Caco-2 (cell line): ENCODE data around the gene SUPT3H. TPM values are rescaled to one million over a fixed set of nuclear protein-coding genes. Genes with fewer than 3 reads are reported as not detected.

Experiments used
- BruUV-seq: library from RNA; stranded (reverse); fragments of 400-500 nt; replicated peaks from 2 replicates; lab custom pipeline; 2021; lab: Mats Ljungman, UMichigan
- CTCF ChIA-PET: fragments of 300-600 bp; sonication (Branson Sonifier 250); formaldehyde crosslinking; loops from one replicate; lab custom pipeline; 2022; ENCODE audit warnings: antibody characterized with exemption; lab: Charles Lee
- POLR2A ChIA-PET: fragments of 300-600 bp; sonication (Branson Sonifier 250); formaldehyde crosslinking; loops from one replicate; lab custom pipeline; 2022; ENCODE audit warnings: antibody characterized with exemption; lab: Charles Lee
- DNase-seq, 2 experiments: peaks; one replicate each; pipeline versions ENCODE4 v3.0.0 to v3.0.0-alpha.2; 2020 to 2022
- H3K27me3 ChIP-seq: replicated peaks from 2 replicates; pipeline ENCODE4 v1.6.0; 2011; ENCODE audit warnings: low read length; ENCODE audit not compliant: control insufficient read depth, insufficient read depth
- H3K36me3 ChIP-seq: 2 replicates; pipeline ENCODE4 v1.5.1; 2011; ENCODE audit warnings: low read length; ENCODE audit not compliant: control insufficient read depth, insufficient read depth
- H3K4me1 ChIP-seq: fragments of 250-450 bp; sonication (Bioruptor Pico); 2 replicates; pipeline ENCODE4 v1.5.1; 2020; ENCODE audit warnings: mild to moderate bottlenecking
- H3K4me3 ChIP-seq: 2 replicates; pipeline ENCODE4 v1.5.1; 2011; ENCODE audit warnings: low read depth, mild to moderate bottlenecking, control low read depth, low read length
- H3K9me3 ChIP-seq: fragments of 250-450 bp; sonication (Bioruptor Pico); 2 replicates; pipeline ENCODE4 v1.5.1; 2020; ENCODE audit warnings: mild to moderate bottlenecking, moderate library complexity
- H3K27ac Mint-ChIP-seq: one replicate; pipeline ENCODE4 v1.8.0; 2022; ENCODE audit warnings: mixed read lengths; ENCODE audit not compliant: unreplicated experiment
- H3K27me3 Mint-ChIP-seq: one replicate; pipeline ENCODE4 v1.8.0; 2022; ENCODE audit warnings: mixed read lengths; ENCODE audit not compliant: insufficient read depth, unreplicated experiment
- H3K36me3 Mint-ChIP-seq: one replicate; pipeline ENCODE4 v1.8.0; 2022; ENCODE audit warnings: mild to moderate bottlenecking, mixed read lengths; ENCODE audit not compliant: insufficient read depth, unreplicated experiment
- H3K4me1 Mint-ChIP-seq: one replicate; pipeline ENCODE4 v1.8.0; 2022; ENCODE audit warnings: low read depth, mixed read lengths; ENCODE audit not compliant: unreplicated experiment
- H3K4me3 Mint-ChIP-seq: one replicate; pipeline ENCODE4 v1.8.0; 2022; ENCODE audit warnings: mild to moderate bottlenecking, moderate library complexity, mixed read lengths; ENCODE audit not compliant: unreplicated experiment
- H3K9me3 Mint-ChIP-seq: one replicate; pipeline ENCODE4 v1.8.0; 2022; ENCODE audit warnings: mixed read lengths; ENCODE audit not compliant: unreplicated experiment
- CTCF ChIP-seq, 2 experiments: fragments of 200-600 bp in 1 of 2; IDR thresholded peaks; 1 replicate in 1 of 2; 2 replicates in 1 of 2; pipeline versions ENCODE4 v1.5.1 to v1.8.0; 2011 to 2022; ENCODE audit warnings: antibody characterized with exemption in 1 of 2, control low read depth in 1 of 2, inconsistent platforms in 1 of 2, low read depth in 1 of 2, low read length in 1 of 2, mild to moderate bottlenecking in 1 of 2, moderate library complexity in 1 of 2; ENCODE audit not compliant: insufficient read depth in 1 of 2, severe bottlenecking in 1 of 2, unreplicated experiment in 1 of 2
- intact Hi-C: fragments of 100-400 bp; cut with micrococcal nuclease; formaldehyde crosslinking; loops from one replicate; pipeline ENCODE4 v1.10.0; 2022; ENCODE audit not compliant: unreplicated experiment
- total RNA-seq: library from RNA; stranded (reverse); gene quantifications from 2 replicates; pipeline ENCODE4 v1.2.3, GENCODE V29; 2022

The SUPT3H gene
- total RNA-seq, 1 experiment from 2014 or later = 13.2 TPM

- BruUV-seq = no TSS peak
- no peak overlapping the region for H3K27ac Mint-ChIP-seq
- no peaks in the 10 kb centered on the region for H3K9me3 Mint-ChIP-seq
- no peaks in the 10 kb centered on the region for H3K36me3 ChIP-seq
- H3K36me3 Mint-ChIP-seq = no peaks in the 10 kb centered on the region
- ChIA-PET CTCF (interaction anchor here (1.1 kb wide), 1 partner anchor 923 kb away, joined by 4 read pairs; no protein-coding TSS in a partner anchor), POLR2A (no interaction called here)
- no peaks in the 10 kb centered on the region for H3K9me3 ChIP-seq
- H3K4me1 ChIP-seq = no peaks in the 10 kb centered on the region
- H3K27me3 ChIP-seq = no peaks in the 10 kb centered on the region
- TF ChIP-seq CTCF (IDR thresholded peaks at IDR 0.05; ENCODE audit: insufficient read depth in 1 of 2, low read depth in 1 of 2, low read length in 1 of 2, severe bottlenecking in 1 of 2, unreplicated experiment in 1 of 2) = no peak
- no peak for DNase-seq
- peaks cover 12% of the 10 kb centered on the region for H3K27me3 Mint-ChIP-seq
- no peaks in the 10 kb centered on the region for H3K4me1 Mint-ChIP-seq
- intact Hi-C loops = no loop called here
- no peak overlapping the region for H3K4me3 ChIP-seq
- H3K4me3 Mint-ChIP-seq = no peak overlapping the region
Observed at GRCh38 chr6:45398075-45398813, 20.5 kb upstream of the SUPT3H start.

GRCh38 chr6:45394586-45395095 is 16.9 kb upstream of the SUPT3H start:
- ChIA-PET CTCF (no interaction called here), POLR2A (no interaction called here)
- H3K4me3 ChIP-seq = no peak overlapping the region
- no peak for TF ChIP-seq CTCF (IDR thresholded peaks at IDR 0.05; ENCODE audit: insufficient read depth in 1 of 2, low read depth in 1 of 2, low read length in 1 of 2, severe bottlenecking in 1 of 2, unreplicated experiment in 1 of 2)
- no peaks in the 10 kb centered on the region for H3K4me1 ChIP-seq
- H3K4me3 Mint-ChIP-seq = no peak overlapping the region
- BruUV-seq = no TSS peak
- H3K36me3 Mint-ChIP-seq = no peaks in the 10 kb centered on the region
- H3K9me3 Mint-ChIP-seq = no peaks in the 10 kb centered on the region
- no peaks in the 10 kb centered on the region for H3K27me3 ChIP-seq
- intact Hi-C loops = no loop called here
- peaks cover 2% of the 10 kb centered on the region for H3K27me3 Mint-ChIP-seq
- H3K27ac Mint-ChIP-seq = no peak overlapping the region
- H3K9me3 ChIP-seq = no peaks in the 10 kb centered on the region
- H3K4me1 Mint-ChIP-seq = no peaks in the 10 kb centered on the region
- no peaks in the 10 kb centered on the region for H3K36me3 ChIP-seq
- no peak for DNase-seq

DNA sequence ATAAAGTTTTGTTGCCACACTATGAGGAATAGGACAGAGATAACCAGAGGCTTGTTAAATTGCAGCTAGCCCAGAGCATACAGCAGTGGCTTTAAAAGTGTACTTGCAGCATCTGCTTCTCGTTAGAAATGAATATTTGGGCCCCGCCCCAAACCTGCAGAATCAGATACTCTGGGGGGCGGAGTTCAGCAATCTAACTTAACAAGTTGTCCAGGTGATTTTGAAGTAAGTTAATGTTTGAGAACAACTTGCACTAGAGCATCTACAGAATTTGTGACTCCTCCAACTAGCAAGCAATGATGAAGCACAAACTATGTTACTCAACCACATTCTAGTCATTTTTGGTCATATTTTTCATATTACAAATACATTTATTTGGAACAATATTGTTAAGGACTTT is 10.6 kb upstream of the SUPT3H start:
- Mint-ChIP-seq H3K4me3 (no peak overlapping the region), H3K27me3 (peaks cover 7% of the 10 kb centered on the region), H3K4me1 (no peaks in the 10 kb centered on the region), H3K36me3 (no peaks in the 10 kb centered on the region), H3K9me3 (no peaks in the 10 kb centered on the region), H3K27ac (no peak overlapping the region)
- ChIA-PET CTCF (no interaction called here), POLR2A (no interaction called here)
- Histone ChIP-seq H3K4me3 (no peak overlapping the region), H3K4me1 (no peaks in the 10 kb centered on the region), H3K9me3 (no peaks in the 10 kb centered on the region), H3K36me3 (no peaks in the 10 kb centered on the region), H3K27me3 (no peaks in the 10 kb centered on the region)
- TF ChIP-seq CTCF (IDR thresholded peaks at IDR 0.05; ENCODE audit: insufficient read depth in 1 of 2, low read depth in 1 of 2, low read length in 1 of 2, severe bottlenecking in 1 of 2, unreplicated experiment in 1 of 2) = no peak
- intact Hi-C loops = no loop called here
- BruUV-seq = no TSS peak
- DNase-seq = no peak
